ENCODE data around the gene RGS14.
"Not testable (repeated sequence)": the region's sequence is repeated elsewhere in the genome, so short reads cannot be mapped to it uniquely, and the experiment has no call there.

RGS14 gene

DNA sequence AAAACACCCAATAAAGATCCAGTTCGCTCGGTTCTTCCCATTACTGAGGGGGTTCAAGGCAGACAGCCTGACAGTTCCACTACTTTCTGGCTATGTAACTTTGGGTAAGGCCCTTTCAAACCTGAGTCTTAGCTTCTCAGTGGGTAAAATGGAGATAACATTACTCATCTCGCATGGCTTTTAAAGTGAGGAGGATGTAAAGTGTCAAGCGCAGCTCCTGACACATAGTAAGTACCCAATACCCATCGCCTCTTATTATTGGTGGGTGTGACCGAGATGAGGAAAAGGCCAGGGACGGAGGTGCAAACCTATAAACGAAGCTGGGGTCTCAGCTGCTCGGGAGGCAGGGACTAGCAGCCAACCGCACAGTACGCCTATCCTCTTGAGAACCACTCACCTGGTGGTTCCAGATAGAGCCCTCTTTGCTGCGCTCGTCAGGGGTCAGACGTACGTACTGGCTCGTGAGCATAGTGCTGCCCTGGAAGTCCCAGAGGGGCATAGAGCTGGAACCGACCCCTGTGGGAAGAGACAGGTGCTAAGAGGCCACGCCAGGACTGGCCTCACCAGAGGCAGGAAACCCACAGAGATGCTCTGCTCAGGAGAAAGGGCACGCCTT, 6.8 kb upstream of the RGS14 start:
- DNase-seq, result no peak

DNA sequence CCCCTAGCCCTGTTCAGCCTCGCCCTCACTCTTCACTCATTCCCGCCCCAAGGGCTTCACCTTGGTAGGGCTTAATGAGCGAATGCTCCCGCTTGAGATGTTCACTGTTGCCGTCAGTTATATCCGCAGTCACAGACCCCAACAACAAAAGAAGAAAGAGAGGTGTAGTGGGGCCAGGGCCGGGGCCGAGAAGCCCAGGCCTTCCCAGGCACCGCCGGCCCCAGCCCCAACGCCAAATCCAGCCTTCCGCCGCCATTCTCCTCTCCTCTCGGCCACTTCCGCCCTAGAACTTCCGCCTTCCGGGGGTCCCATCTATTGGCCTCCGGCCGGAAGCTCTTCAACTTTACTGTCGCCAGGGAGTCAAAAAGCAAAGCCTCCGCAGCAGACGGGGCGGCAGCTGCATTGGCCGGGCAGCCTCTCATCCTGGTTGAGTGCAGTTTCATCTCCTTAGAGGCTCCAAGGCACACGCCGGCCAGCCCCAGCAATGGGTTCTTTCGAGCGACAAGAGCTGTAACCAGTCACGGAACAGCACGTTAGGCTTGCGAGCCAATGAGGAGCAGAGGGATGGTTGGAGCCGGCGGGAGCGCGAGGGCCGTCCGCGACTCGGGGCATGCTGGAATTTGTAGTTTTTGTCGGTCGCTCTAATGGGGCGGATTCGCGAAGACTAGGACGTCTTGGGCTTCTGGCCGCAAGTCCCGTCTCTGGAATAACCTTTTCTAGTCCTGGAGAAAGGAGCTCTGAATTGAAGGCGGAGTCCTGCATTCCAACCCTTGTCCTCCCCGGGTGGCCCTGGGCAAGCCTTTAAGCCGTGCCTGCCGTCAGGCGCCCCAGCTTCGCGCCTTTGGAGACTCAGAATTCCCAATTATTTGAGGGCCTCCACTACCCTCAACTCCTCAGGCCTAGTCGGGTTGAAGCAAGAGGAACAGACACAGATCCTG, 6.1 kb upstream of the RGS14 start, which contains the start of gene LMAN2:
TSS of gene LMAN2 (minus strand) at position 277 of the 938 bp plus-strand sequence. CDS start at position 256, 21 bp downstream.
- peak; percentile 93 for DNase-seq

DNA sequence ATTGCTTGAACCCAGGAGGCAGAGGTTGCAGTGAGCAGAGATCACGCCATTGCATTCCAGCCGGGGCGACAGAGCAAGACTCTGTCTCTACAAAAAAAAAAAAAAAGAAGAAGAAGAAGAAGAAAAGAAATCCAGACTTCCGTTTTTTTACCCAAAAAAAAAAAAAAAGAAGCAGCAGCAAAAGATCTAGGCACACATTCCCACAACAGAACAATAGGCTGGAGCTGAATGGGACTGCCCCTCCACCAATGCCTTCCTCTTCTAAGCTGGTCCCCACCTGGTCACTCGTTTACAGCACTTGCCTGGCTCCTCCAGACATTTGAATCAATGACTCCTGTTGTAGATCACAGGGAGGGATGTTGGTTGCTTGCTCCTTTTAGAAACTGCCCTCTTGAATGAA, 4.6 kb upstream of the RGS14 start:
- no peak for DNase-seq

DNA sequence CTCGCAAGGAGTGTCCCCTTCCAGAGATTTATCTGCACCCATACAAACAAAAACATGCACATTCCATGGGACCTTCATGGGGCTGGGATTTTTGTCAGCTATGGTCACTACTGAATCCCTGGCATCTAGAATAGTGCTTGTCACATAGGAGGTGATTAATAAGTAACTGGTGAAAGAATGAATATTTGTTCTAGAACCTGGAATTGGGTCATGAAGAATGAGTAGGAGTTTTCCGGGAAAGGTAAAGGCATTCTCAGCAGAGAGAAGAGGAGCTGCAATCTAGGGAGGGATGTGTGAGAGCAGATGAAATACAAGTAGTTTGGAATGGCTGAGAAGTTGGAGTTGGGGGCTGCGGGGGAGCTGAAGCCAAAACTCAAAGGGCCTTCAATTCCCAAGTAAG, 3.5 kb upstream of the RGS14 start:
- DNase-seq, result no peak

DNA sequence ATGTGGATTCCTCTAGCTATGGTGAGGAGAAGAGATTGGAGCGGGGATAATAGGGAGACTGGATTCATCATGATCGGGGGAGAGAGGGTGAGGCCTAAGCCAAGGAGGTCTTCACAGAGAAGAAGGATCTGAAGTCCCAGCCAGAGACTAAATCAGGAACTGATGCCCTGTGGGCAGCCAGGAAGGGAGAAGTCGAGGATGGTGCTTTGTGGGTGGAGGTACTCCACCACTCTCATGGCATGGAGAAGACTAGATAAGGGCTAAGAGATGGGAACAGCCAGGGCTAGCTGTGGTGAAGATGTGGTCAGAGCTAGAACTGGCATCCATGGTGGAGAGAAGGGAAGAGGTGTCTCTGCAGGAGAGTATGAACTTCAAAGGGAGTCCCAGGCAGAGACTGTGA, 3.0 kb upstream of the RGS14 start:
- DNase-seq, result no peak

DNA sequence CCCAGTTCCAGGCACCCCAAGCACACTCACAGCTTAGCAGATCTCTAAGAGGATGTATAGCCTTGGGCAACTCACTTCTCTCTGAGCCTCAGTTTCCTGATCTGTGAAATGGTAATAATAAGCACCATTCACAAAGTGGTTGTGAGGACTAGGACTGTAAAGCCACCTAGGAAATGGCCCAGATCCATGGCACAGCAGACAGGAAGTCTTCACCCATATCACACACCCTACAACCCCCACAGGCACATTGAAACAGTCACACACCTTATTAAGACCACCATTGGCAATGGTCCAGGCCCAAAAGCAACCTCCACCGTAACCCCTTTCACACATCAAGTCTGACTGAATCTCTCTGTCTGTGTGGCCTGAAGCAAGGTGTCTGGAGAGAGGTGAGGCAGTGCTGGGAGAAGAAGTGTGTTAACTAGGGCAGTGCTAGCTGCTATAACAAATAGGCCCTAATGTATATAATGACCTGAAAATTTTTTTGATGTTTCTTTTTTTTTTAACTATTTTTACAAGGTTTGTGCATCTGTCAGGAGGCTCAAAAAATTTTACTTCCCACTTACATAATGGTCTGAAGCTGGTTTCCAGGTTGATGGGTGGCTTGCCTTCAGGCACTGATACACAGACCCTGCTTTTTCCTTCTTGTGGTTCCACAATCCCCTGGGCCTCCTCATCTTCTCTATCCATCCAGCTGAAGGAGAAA, 2.4 kb upstream of the RGS14 start:
- DNase-seq, result no peak

DNA sequence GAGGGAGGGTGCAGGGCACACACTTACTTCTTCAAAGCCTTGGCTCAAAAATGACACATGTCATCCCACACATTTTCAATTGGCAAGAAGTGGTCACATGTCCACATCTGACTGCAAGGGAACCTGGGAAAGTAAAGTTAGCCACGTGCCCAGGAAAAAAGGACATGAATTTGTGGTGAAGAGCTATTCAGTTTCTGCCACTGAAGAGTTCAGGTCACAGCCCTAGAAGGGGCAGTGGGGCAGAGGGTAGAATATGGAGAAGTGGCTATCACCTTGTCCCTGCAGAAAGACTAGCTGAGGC, 1.9 kb upstream of the RGS14 start:
- DNase-seq, result no peak

DNA sequence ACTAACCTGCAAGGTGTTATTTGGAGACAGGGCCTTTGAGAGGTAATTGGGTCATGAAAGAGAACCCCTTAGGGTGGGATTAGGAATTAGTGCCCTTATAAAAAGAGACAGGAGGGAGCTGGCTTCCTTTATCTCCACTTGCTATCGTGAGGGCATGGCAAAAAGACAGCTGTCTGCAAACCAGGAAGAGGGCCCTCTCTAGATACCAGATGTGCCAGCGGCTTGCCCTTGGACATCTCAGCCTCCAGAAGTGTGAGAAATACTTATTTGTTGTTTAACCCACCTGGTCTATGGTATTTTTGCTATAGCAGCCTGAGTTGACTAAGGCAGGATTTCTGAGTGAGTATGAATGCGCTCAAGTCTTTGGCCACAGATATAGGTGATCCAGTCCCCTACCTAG, 978 bp upstream of the RGS14 start:
- no peak for DNase-seq

DNA sequence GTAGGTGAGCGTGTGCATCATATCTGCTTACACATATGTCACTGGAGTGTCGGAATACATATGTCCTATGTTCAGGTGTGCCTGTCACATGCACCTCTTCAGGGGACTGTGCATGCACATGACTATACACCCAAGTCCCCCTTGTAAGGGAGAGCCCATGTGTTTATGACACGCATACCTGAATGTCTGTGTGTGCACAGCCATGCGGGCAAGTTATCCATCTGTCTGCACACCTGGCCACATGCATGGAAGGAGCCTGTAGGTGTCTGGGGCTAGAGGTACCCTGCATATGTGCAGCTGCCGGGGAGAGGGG, 622 bp upstream of the RGS14 start:
- DNase-seq, result no peak

DNA sequence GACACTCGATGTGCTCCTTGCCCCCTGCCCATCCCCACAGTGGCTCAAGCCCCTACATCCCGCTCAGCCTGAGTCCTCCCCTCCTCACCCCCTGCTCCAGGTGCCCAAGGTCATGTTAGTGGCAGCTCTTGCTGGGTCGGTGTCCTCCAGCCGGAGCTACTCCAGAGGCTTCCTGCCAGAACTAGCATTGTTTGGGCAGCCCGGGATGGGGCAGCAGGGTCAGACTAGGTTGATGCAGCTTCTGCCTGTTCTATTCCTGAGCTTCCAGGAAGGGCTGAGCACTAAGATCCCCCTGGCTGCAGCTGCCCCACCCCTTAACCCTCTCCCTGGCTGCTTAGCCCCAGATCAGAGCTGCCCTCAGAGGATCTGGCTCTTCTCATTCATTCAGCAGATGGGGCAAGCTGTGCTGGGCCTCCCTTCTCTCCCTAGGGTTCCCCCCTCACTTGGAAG, 671 bp downstream of the RGS14 start:
- no peak for DNase-seq

DNA sequence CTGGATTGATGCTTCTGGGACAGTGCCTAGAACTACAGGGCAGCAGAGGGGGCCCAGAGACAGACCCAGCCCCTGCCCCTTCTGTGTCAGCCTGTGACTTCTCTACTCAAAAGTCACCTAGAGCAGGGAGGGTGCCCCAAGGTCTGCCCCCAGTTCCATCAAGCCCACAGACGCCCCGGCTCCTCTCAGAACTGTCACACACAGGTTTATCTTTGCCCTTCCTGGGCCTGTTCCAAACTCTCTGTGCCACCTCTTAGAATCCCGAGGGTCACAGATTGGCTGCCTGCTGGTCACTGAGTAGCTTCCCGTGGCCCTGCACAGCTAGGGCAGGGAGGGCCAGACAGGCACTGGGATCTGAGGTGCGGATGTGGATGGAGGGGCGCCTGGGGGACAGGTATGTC, 1.7 kb downstream of the RGS14 start:
- DNase-seq, result no peak

DNA sequence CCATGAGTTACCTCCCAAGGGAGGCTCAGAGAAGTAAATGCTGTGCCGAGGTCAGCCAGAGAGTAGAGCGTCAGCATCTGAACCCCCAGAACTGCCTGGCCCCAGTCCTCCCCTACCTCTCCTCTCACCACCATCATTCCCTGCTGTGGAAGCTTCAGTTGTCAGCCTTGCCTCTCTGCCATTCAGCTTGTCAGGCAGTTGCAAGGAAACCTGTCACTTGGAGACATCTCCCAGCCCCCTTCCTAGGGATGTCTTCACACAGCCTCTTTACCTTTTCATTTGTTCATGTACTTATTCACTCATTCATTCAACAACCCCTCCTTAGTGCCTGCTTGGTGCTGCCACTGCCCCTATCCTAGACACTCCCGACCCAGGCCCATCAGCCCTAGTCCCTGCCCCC, 2.1 kb downstream of the RGS14 start:
- DNase-seq, result no peak

DNA sequence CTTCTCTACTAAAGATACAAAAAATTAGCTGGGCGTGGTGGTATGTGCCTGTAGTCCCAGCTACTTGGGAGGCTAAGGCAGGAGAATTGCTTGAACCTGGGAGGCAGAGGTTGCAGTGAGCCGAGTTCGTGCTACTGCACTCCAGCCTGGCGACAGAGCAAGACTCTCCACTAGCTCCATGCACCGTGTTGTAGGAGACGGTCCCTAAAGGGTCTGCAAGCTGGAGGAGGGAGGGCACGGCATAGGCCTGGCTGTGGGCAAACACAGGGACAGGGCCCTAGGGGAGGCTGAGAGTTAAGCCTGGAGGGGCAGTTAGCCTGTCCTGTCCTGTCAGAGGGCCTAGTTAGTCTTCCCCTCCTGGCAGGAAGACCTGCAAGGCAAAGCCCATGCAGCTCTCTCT, 3.0 kb downstream of the RGS14 start:
- not testable (repeated sequence) for DNase-seq

DNA sequence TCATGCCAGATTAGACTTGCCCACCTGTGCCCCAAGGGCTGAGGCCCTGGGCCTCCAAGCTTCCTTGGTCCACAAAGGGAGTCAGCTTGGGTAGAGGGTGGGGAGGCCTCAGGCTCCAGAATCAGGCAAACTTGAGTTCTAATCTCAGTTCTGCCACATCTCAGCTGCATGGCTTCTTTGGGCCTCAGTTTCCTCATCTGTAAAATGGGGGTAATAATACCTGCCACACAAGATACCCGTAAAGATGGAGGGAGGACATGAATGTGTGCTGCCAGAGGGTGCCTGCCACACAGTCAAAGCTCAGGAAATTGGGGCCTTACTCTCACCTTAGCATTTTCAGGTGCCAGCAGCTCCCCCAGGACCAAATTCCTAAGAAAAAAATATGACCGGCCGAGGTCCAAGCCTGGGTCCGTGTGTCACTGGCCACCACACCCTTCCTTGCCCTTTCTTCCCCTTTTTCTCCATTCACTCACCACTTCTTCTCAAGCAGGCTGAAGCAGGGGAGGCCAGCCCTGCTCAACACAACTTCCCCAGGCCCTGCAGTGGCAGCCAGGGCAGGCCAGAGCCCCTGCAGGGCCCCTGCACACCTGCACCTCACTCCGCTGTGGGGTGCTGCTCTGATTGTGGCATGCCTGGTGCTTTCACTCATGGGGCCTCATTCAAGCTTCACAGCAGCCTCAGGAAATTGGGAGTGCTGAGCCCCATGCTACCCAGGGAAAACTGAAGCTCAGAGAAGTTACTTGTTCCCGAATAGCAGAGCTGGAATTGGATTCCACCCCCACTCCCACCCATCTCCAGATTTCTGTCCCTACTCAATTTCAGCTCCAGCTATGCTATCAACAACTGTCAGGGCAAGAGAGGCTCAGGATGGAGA, 3.9 kb downstream of the RGS14 start:
- peak; percentile 45 for DNase-seq

DNA sequence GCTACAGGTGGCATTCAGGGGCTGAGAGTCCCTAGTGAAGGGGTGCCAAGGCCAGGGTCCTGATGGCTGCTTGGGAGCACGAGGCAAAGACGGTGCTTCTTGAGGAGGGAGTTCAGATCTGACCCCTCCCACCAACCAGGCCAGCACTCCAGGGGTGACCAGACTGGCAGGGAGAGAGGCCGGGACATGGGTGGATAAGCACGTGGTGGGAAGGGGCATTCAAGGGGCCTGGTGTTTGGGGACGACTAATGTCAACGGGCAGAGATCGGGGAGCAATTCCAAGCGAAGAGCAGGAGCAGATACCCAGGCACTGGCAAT, 4.5 kb downstream of the RGS14 start:
- DNase-seq, result no peak

DNA sequence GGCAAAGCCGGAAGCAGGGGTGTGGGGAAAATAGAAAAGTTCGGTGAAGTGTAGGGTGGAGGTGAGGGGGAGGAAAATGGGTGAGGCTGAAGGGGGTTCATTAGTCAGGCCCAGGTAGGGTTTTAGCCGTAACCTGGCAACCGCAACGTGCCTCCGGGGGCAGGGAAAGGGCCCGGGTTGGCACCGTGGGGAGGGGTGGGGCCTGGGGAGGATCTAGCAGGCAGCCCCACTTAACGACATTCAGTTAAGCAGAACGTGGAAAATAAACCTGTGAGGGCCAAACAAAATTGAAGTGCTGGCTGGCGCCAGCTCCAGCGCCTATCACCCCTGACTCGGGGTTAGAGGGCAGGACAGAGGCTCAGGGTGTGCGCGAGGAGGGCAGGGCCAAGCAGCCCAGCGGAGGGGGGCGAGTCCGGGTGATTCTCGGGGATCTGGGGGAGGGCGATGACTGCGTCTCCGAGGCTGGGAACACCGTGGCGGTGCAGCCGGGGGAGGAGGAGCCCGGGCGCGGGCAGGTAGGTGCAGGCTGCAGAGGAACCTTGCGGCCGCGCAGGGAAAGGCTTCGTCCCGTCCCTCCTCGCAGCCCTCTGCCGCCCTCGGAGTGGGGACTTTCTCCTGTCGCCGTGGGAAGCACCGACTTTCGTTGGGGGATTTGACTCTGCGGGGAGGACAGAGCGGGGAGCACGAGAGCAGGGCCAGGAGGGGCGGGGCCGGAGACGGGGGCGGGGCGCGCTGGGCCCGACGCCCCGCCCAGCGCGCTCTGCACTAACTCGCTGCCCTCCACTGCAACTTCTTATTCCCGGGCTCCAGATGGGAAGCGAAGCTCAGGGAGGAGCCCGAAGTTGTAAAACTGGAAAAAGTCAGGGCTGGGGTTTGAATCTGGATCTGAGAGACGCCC, 5.1 kb downstream of the RGS14 start:
- peak; percentile 72 for DNase-seq

DNA sequence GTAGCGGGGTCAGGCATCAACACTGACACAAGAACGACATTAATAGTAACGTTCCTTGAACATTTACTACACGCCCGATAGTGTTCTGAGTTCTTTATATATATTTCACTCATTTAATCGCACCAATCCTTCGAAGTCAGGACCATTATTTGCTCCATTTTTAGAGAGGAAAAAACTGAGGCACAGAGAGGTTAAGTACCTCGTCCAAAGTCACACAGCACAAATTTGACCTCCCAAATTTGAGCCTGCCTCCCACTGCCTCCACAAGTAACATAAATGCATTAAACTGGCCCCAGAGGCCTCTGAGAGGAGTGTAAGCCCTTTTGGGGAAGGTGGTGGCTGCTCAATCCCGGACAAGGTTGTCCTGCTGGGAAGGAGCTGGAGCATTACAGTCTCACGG, 5.8 kb downstream of the RGS14 start:
- no peak for DNase-seq

DNA sequence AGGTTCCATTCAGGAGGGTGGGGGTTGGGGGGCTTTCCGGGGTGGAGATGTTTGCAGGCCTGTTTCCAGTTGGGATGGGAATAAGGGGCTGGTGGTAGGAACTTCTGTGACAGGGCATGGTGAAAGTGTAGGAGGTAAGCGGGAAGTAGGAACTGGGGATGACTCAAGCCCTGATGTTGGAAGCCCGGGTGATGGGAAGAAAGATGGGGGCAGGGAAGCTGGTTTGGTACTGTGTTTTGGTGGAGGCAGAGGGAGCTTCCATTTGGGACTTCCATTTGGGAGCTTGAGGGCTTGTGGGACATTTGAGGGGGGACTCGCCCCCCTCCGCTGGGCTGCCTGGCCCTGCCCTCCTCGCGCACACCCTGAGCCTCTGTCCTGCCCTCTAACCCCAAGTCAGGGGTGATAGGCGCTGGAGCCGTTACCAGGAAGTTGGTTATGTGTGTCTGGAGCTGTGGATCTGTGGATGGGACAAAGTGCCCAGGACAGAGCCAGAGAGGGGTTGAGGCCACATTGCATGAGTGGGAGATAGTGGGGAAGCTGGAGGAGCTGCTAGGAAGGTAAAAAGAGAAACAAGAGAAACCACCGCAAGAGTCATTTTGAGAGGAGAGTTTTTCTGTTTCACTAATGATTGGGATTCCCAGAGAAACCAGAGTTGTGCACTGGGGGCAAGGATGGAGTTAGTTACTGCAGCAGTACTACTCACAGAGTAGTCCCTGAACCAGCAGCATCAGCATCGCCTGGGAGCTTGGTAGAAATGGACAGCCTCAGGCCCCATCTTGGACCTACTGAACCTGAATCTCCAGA, 6.6 kb downstream of the RGS14 start:
- DNase-seq, result no peak

DNA sequence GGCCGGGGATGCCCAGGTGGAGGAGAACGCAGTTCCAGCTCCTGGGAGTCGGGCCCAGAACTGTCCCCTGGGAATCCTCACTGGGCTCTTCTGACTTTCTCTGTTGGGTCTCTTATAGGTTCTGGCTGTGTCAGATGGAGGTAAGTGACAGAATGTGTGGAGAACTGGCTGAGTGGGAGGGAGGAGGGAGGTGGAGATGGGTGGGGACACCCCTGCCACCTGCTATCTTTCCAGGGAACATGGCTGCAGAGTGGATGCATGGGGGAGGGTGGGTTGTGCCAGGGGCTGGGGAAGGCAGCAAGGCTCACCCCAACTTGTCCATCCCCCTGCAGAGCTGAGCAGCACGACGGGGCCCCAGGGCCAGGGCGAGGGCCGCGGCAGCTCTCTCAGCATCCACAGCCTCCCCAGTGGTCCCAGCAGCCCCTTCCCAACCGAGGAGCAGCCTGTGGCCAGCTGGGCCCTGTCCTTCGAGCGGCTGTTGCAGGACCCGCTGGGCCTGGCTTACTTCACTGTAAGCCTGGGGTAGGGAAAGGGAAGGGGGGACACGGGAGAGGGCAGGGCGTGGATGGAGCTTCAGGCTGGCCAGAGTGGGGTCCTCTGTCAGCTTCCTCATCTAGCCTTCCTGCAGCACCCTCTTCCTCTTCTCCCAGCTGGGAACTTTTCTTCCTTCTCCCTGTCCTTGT, 8.3 kb downstream of the RGS14 start:
- no peak for DNase-seq

DNA sequence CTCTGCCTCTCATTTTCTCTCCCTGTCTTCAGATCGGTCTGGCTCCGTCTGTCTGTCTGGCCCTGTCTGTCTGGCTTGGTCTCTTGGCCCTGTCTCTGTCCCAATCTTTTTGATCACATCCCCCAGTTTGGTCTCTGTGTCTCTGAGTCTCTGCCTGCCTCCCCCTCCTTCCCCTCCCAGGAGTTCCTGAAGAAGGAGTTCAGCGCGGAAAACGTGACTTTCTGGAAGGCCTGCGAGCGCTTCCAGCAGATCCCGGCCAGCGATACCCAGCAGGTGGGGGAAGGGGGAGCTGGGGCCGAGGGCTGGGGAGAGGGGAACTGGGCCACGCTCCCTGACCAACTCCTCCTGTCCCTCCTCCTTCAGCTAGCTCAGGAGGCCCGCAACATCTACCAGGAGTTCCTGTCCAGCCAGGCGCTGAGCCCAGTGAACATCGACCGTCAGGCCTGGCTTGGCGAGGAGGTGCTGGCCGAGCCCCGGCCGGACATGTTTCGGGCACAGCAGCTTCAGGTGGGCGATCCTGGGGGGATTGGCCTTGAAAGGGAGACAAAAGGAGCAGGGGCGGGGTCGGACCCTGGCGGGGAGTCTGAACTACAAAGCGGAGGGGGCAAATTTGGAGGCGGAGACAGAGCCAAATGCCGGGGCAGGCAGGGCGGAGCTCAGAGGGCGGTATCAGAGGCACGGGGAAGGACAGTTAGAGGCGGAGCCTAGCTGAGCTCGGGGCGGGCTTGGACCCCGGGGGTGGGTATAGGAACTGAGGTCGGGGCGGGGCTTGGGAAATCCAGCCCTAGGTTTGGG, 9.0 kb downstream of the RGS14 start:
- no peak for DNase-seq
